NOMO-1 (cell line): Measurements from ENCODE around the gene TMEM92.
A peak's percentile ranks its signal among the peaks of the same experiment; 100 is the strongest.

ENCODE experiments used
- DNase-seq, 2 experiments: peaks; one replicate each; lab custom pipeline; 2025; ENCODE audit not compliant: unreplicated experiment in 2 of 2; lab: John Stamatoyannopoulos, UW

The TMEM92 gene

GRCh38 chr17:50322271-50322670 lies 48.0 kb downstream of the TMEM92 start:
- no peak for DNase-seq

GRCh38 chr17:50323060-50323459 lies 48.8 kb downstream of the TMEM92 start:
- no peak for DNase-seq

GRCh38 chr17:50325906-50326305 lies 51.6 kb downstream of the TMEM92 start:
- DNase-seq = no peak

- no peak for DNase-seq
These were observed 52.6 kb downstream of the TMEM92 start for GRCh38 chr17:50326831-50327364.

- peak in 1 of 2 experiments; percentile 31 for DNase-seq
These were observed 54.4 kb downstream of the TMEM92 start for GRCh38 chr17:50328363-50329325.

- no peak for DNase-seq
These were observed 55.5 kb downstream of the TMEM92 start for GRCh38 chr17:50329716-50330115.

- no peak for DNase-seq
These were observed 56.0 kb downstream of the TMEM92 start for GRCh38 chr17:50330151-50330775.
